CD4-positive, alpha-beta T cell treated with Interferon alpha-2 for 1 hour (primary cell): Measurements from ENCODE around the gene SMIM15.

ENCODE experiments used
- DNase-seq, 2 donors: peaks; one replicate each; pipeline ENCODE4 v3.0.0-alpha.2; 2020 to 2022

The SMIM15 gene

DNA sequence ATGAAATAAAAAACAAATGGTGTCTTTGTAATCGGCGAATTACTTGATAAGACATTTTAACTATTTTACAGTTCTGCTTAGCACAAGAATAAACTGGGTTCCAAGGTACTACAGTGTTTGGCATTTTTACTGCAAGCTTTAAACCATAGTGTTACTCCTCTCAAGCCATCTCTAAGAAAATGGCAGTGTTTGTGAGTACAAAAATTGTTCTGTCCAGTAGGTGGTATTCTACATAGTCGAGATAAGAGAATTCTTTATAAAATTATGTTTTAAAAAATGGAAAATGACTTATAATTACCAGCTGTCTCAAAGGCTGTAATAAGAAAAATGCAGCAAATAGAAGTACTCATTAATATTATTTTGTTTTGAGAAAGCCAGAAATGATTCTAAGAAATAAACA is 3.2 kb downstream of the SMIM15 start:
- DNase-seq: no peak

DNA sequence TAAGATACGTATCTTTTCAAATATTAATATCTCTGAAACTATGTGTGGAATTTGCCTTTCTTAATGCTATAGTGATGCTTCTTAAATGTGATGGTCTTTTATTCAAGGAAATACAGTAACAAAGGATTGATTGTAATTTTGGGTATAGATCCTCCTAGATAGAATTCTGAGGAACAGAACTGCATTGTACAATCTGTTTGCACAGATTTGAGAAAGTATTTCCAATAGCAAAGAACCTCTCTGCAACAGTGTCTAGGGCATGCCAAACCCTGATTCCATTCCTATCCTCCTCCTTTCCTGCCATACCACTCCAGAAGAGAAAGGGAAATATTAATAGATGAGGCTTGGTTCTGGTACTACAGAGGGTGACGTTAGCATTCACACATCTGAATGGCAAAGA is 10.4 kb downstream of the SMIM15 start:
- no peak for DNase-seq

DNA sequence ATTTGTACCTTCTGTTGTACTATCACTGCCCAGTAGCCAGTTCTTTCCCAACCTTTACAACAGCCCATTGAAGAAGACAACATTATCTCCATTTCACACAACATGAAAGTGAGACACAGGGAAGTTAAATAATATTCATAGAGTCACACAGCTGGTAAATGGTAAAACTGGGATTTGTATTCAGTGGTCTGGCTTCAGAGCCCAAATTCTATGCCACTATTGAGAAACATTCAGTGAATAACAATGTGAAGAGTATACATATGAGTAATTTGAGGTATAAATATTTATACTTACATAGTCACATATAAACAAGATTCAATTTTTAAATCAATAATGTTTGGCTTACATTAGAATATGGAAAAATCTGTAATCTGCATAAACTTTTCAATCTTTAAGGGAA is 13.8 kb downstream of the SMIM15 start:
- DNase-seq: no peak

DNA sequence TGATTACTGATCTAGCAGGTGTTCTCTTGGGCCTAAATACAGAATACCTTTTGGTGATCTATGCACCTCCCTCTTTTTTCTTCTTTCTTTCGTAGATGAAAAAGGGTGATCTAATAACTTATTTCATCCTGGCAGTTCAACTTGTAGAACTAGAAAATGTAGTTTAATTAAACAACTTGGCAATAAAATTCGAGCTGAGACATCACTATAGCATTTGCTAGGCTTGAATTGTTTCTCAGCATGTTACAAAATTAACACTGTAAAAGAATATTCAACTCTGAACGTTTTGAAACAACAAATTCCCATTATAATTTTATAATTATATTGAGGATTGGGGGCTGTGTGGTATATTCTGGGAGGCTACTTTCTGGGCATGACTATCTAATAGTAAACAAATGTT is 19.5 kb downstream of the SMIM15 start:
- no peak for DNase-seq

DNA sequence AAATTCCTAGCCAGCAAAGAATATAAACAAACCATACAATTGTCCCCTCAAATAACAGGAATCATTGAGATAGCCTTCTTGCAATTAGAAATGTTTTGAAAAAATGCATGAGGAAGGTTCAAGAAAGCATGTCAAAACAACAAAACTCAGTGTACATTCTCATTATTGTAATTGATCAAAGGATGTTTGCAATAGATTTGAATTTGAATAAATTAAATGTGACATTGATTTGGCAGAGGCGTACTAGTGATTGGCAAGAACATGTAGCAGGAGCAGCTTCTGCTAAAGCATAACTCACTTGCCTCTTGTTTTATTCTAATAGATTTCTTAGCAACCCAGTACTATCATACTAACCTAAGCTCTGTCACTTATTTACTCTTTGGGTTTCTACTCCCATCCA is 19.9 kb downstream of the SMIM15 start:
- DNase-seq: no peak

DNA sequence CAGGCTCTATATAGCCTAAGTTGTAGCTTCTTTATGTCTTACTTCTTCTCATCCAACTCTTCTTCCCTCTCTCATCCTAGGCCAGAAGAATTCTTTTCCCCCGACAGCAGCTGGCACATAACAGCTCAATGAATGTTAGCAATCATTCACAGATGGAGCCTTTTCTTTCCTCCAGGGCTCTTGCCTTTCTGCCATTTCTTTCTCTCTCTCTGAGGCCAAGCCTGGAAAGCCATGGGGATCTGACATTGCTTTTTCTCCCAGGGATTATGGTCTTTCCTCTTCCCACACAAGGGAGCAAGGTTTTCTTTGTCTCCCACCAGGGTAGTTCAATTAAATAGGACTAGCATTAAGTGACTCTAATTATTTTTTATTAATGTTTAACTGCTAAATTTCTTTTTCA is 20.5 kb downstream of the SMIM15 start:
- no peak for DNase-seq

DNA sequence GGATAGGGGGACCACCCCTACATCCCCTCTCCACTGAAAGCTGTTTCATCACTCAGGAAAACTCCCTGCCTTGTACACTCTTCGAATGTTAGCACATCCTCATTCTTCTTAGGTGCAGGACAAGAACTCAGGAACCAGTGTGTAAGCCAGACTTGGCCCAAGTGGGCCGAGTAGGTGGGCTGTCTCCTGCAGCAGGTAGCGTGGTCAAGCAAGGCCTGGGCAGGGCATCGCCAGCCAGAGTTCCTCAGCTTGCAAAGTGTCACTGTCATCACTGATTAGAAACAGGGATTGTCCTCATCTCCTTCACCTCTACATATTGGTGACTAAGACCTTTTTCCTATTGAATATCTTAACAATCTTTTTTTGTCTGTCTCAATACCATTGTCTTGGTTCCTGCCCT is 22.3 kb downstream of the SMIM15 start:
- DNase-seq: no peak

DNA sequence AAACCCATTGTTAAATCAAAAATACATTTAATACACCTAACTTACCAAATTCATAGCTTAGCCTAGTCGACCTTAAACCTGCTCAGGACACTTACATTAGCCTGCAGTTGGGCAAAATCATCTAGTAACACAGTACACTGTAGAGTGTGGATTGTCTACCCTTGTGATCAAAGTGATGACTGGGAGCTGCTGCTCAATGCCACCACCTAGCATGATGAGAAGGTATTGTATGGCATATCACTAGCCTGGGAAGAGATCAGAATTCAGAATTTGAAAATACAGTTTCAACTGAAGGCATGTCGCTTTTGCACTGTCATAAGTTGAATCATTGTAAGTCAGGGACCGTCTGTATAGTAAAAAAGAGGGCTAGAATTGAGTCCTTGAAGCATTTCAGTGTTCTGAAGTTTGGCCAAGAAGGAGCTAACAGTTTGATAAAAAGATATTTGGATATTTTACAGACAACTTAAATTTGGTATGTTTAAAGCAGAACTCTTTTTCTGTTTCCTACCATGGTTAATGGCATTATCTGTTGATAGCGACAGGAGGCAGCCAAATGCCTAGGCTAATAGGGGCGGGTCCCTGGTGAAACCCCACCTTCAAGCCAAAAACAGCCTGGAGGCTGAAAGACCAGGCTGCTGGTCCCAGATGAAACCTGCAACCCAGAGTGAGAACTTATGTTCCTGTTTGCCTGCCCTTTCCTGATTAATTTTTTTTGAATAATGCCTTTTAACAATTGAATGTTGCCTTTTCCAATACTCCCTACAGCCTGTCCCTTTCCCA is 23.0 kb downstream of the SMIM15 start:
- no peak for DNase-seq

DNA sequence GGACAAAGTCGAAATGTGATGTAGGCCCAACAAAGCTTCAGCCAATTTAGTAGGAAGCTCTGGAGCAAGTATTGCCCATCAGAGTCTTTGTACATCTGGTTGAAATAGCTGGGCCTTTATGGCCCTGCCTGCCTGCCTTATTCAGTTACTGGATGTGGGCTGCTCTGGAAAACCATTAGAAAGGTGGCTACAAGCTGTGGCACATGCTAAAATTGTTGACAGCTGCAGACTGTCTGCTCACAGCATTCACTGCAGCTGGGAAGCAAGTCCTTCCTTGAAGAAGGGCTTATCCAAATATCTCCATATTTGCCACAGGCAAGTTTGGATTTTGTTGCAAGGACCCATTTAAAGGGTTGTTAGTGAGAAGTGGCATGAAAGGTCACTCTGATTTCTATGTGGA is 24.4 kb downstream of the SMIM15 start:
- DNase-seq: no peak

DNA sequence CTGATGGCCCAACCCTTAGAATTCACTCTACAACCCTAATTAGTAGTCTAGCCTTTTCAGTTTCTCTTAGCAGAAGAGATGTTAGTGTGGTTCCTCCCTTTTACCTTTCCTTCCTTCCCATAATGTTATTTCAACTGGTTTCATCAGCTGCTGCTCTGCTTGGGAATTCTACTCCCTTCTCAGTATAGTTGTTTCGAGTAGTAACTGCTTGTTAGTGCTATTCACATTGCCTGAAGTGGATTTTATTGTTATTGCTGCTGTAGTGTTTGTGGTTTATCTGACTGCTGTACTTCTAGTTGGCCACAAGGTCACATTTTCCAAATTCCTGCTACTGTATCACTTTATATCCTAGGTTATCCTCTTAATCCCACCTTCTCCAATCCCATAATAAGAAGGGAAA is 29.7 kb downstream of the SMIM15 start:
- no peak for DNase-seq

DNA sequence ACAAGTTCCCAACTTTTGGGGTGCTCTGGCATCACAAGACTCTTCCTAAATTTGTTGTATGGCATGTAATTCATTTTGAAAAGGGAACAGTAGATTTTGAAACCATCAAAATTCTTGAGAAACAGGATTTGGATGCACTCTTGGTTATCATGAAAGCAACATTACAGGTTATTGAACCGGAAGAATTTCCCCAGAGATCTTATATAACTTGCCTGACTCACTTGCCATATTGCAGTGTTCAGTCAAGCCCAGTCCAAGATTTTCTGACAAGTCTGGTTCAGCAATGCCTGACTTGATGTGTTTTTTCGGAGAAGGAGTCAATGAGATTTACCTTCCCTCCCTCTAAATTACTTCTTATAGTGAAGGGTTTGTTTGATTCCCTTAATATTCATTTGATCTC is 32.0 kb downstream of the SMIM15 start:
- no peak for DNase-seq

DNA sequence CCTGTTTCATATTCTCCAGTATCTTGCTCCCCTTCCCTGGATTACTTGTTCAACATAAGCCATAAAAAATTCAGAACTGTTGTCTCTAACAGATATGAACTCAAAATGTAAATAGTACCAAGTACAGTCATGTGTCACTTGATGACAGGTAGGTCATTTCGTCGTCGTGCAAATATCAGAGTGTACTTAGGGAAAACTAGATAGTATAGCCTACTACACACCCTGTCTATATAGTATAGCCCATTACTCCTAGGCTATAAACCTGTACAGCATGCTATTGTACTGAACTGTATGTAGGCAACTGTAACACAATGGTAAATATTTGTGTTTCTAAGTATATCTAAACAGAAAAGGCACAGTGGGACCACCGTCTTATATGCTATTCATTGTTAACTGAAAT is 39.1 kb downstream of the SMIM15 start:
- no peak for DNase-seq

DNA sequence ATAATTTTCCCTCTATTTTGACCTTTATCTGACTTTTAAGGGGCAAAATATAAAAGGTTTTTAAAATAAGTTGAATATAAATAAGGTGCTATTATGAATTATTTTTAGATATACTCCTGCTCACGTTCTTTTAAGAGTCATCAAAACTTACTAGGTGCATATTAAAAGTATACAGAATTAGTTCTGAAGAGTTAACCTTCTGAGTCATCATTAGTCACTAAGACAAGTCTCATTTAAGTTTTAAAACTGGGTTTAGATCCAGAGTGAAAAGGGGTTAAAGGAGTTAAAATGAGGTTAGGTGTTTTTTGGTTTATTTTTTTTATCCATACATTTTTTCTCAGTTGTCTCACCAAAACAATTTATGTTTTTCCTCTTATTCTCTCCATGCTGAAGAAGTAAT is 41.7 kb downstream of the SMIM15 start:
- no peak for DNase-seq

DNA sequence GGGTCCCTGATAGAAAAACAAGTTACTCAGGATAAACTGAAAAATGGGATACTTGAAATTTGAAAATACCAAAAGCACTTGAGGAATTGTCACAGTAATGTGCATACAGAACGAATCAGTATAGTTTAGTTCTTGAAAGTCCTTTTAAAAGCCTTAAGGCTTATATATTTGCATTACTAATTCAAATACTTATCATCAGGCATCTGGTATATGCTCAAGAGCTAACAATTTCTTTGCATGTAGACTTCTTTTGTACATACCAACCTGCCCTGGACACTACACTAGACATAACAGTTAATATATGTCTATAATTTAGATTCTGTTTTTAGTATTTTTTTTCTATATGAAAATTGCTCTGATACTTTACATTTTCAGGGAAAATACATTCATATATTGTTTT is 43.2 kb downstream of the SMIM15 start:
- no peak for DNase-seq

DNA sequence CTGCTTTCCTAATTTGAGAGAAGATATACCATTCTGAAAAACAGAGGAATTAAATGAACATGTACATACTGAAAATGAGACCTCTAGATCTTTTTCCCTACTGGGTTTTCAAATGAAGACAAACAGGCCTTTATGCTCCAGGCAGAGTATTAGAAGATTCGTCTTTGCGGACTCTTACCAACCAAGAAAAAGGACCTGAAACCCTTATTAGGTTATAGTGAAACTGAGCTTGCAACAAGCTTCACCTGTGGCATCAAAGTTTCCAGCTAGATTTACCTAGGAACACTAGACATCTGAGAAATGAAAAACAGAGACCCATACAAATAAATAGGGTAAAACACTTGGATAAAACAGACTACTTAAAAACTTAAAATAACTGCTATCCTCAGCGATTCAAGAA is 46.3 kb downstream of the SMIM15 start:
- no peak for DNase-seq

DNA sequence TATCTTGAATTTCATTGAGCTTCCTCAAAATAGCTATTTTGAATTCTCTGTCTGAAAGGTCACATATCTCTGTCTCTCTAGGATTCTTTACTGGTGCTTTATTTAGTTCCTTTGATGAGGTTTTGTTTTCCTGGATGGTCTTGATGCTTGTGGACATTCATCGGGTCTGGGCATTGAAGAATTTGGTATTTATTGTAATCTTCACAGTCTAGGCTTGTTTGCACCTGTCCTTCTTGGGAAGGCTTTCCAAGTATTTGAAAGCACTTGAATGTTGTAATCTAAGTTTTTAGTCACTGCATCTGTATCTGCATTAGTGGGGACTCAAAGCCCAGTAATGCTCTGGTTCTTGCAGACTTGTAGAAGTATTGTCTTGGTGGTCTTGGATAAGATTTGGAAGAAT is 47.8 kb downstream of the SMIM15 start:
- no peak for DNase-seq
